NCI-H460 (cell line): Measurements from ENCODE around the gene SFXN5. TPM values are rescaled to one million over a fixed set of nuclear protein-coding genes. Genes with fewer than 3 reads are reported as not detected.
"Not testable (repeated sequence)": the region's sequence is repeated elsewhere in the genome, so short reads cannot be mapped to it uniquely, and the experiment has no call there.

ENCODE experiments used
- DNase-seq: peaks from one replicate; pipeline ENCODE4 v3.0.0-alpha.2; 2016; ENCODE audit warnings: low read depth; ENCODE audit errors: extremely low read depth
- polyA plus RNA-seq: library from polyadenylated mRNA; depleted of rRNA; stranded (reverse); fragments of >200 nt; gene quantifications from 2 replicates; pipeline ENCODE4 v1.2.3, GENCODE V29; 2014; cell fraction: nucleus; rRNA removed
- total RNA-seq: library from RNA; depleted of rRNA; stranded (reverse); fragments of >200 nt; shearing (Covaris generic); gene quantifications from 2 replicates; pipeline ENCODE4 v1.2.3, GENCODE V29; 2014; rRNA removed

Gene SFXN5
- 13.4 and 13.7 TPM in 2 replicates for total RNA-seq
- polyA plus RNA-seq: 53.3 and 72.7 TPM in 2 replicates

- peak; percentile 96 for DNase-seq
Observed at GRCh38 chr2:73071360-73072128, at the start of gene SFXN5. SFXN5 (minus strand) TSS chr2:73071712; CDS start chr2:73071705, 7 bp downstream.

- not testable (repeated sequence) for DNase-seq
Observed at GRCh38 chr2:73119611-73120239, 48.2 kb upstream of the SFXN5 start.

GRCh38 chr2:73117441-73117840 lies 45.9 kb upstream of the SFXN5 start:
- no peak for DNase-seq

- DNase-seq: no peak
Observed at GRCh38 chr2:73116182-73116960, 44.9 kb upstream of the SFXN5 start.

- DNase-seq: no peak
Observed at GRCh38 chr2:73114273-73114867, 42.9 kb upstream of the SFXN5 start.

- peak; percentile 64 for DNase-seq
Observed at GRCh38 chr2:73112913-73113854, 41.7 kb upstream of the SFXN5 start, which contains the start of gene RAB11FIP5. RAB11FIP5 (minus strand) TSS chr2:73112948; CDS start chr2:73112777, 171 bp downstream.

- peak; percentile 15 for DNase-seq
Observed at GRCh38 chr2:73112026-73112912, 40.8 kb upstream of the SFXN5 start.

GRCh38 chr2:73111073-73112025 lies 39.8 kb upstream of the SFXN5 start:
- DNase-seq: peak; percentile 12

- no peak for DNase-seq
Observed at GRCh38 chr2:73110168-73111072, 38.9 kb upstream of the SFXN5 start.

GRCh38 chr2:73109431-73110167 lies 38.1 kb upstream of the SFXN5 start:
- no peak for DNase-seq

GRCh38 chr2:73107211-73107926 lies 35.9 kb upstream of the SFXN5 start:
- no peak for DNase-seq

GRCh38 chr2:73106791-73107190 lies 35.3 kb upstream of the SFXN5 start:
- DNase-seq: no peak

GRCh38 chr2:73105511-73105971 lies 34.0 kb upstream of the SFXN5 start:
- DNase-seq: no peak

- no peak for DNase-seq
Observed at GRCh38 chr2:73104933-73105332, 33.4 kb upstream of the SFXN5 start.

- no peak for DNase-seq
Observed at GRCh38 chr2:73103018-73103542, 31.6 kb upstream of the SFXN5 start.
